ENCODE results near the gene VIP. TPM values are rescaled to one million over a fixed set of nuclear protein-coding genes. Genes with fewer than 3 reads are reported as not detected.

VIP gene
- total RNA-seq, 1 experiment from 2014 or later = not detected

GRCh38 chr6:152771061-152771687 is 20.6 kb downstream of the VIP start:
- no TSS peak for BruUV-seq (replicated peaks)
- Mint-ChIP-seq H3K27me3 (ENCODE audit: insufficient read depth, unreplicated experiment) (no peaks in the 10 kb centered on the region), H3K9me3 (ENCODE audit: unreplicated experiment) (no peaks in the 10 kb centered on the region), H3K4me3 (ENCODE audit: unreplicated experiment) (no peak overlapping the region), H3K36me3 (ENCODE audit: insufficient read depth, unreplicated experiment) (no peaks in the 10 kb centered on the region), H3K4me1 (ENCODE audit: insufficient read depth, unreplicated experiment) (no peaks in the 10 kb centered on the region), H3K27ac (ENCODE audit: low read depth, unreplicated experiment) (no peak overlapping the region)
- CTCF ChIA-PET = no interaction called here
- intact Hi-C loops (cut with micrococcal nuclease) = no loop called here
- POLR2A ChIA-PET = no interaction called here
- no peak for DNase-seq (ENCODE audit: unreplicated experiment)
- no peak for TF ChIP-seq CTCF (IDR thresholded peaks at IDR 0.05; ENCODE audit: unreplicated experiment)

GRCh38 chr6:152775428-152775827 is 24.8 kb downstream of the VIP start:
- BruUV-seq (replicated peaks) = no TSS peak
- no peaks in the 10 kb centered on the region for H3K36me3 Mint-ChIP-seq (ENCODE audit: insufficient read depth, unreplicated experiment)
- H3K27ac Mint-ChIP-seq (ENCODE audit: low read depth, unreplicated experiment) = no peak overlapping the region
- DNase-seq (ENCODE audit: unreplicated experiment) = no peak
- TF ChIP-seq CTCF (IDR thresholded peaks at IDR 0.05; ENCODE audit: unreplicated experiment) = no peak
- no peaks in the 10 kb centered on the region for H3K4me1 Mint-ChIP-seq (ENCODE audit: insufficient read depth, unreplicated experiment)
- ChIA-PET POLR2A (no interaction called here), CTCF (interaction anchor here (0.5 to 1.1 kb wide), 3 partner anchors 9 to 446 kb away, joined by 3 to 4 read pairs (median 3); no protein-coding TSS in a partner anchor)
- H3K4me3 Mint-ChIP-seq (ENCODE audit: unreplicated experiment) = no peak overlapping the region
- H3K9me3 Mint-ChIP-seq (ENCODE audit: unreplicated experiment) = peaks cover 7% of the 10 kb centered on the region
- intact Hi-C loops (cut with micrococcal nuclease) = no loop called here
- peaks cover 16% of the 10 kb centered on the region for H3K27me3 Mint-ChIP-seq (ENCODE audit: insufficient read depth, unreplicated experiment)

- H3K9me3 Mint-ChIP-seq (ENCODE audit: unreplicated experiment) = peaks cover 7% of the 10 kb centered on the region
- no peak for DNase-seq (ENCODE audit: unreplicated experiment)
- intact Hi-C loops (cut with micrococcal nuclease) = no loop called here
- CTCF ChIA-PET = interaction anchor here (0.6 to 1.8 kb wide), 2 partner anchors 85 to 87 kb away, joined by 3 to 4 read pairs; no protein-coding TSS in a partner anchor
- POLR2A ChIA-PET = no interaction called here
- H3K36me3 Mint-ChIP-seq (ENCODE audit: insufficient read depth, unreplicated experiment) = no peaks in the 10 kb centered on the region
- no peak overlapping the region for H3K4me3 Mint-ChIP-seq (ENCODE audit: unreplicated experiment)
- H3K27me3 Mint-ChIP-seq (ENCODE audit: insufficient read depth, unreplicated experiment) = peaks cover 16% of the 10 kb centered on the region
- no peak overlapping the region for H3K27ac Mint-ChIP-seq (ENCODE audit: low read depth, unreplicated experiment)
- no peaks in the 10 kb centered on the region for H3K4me1 Mint-ChIP-seq (ENCODE audit: insufficient read depth, unreplicated experiment)
- no peak for TF ChIP-seq CTCF (IDR thresholded peaks at IDR 0.05; ENCODE audit: unreplicated experiment)
- no TSS peak for BruUV-seq (replicated peaks)
Measured at GRCh38 chr6:152776833-152777232, 26.2 kb downstream of the VIP start.

- DNase-seq (ENCODE audit: unreplicated experiment) = no peak
- Mint-ChIP-seq H3K4me3 (ENCODE audit: unreplicated experiment) (no peak overlapping the region), H3K4me1 (ENCODE audit: insufficient read depth, unreplicated experiment) (no peaks in the 10 kb centered on the region), H3K36me3 (ENCODE audit: insufficient read depth, unreplicated experiment) (no peaks in the 10 kb centered on the region), H3K9me3 (ENCODE audit: unreplicated experiment) (peaks cover 7% of the 10 kb centered on the region), H3K27me3 (ENCODE audit: insufficient read depth, unreplicated experiment) (peaks cover 55% of the 10 kb centered on the region), H3K27ac (ENCODE audit: low read depth, unreplicated experiment) (no peak overlapping the region)
- BruUV-seq (replicated peaks) = no TSS peak
- intact Hi-C loops (cut with micrococcal nuclease) = no loop called here
- ChIA-PET POLR2A (no interaction called here), CTCF (interaction anchor here (1.2 kb wide), 1 partner anchor 9 kb away, joined by 4 read pairs; no protein-coding TSS in a partner anchor)
- TF ChIP-seq CTCF (IDR thresholded peaks at IDR 0.05; ENCODE audit: unreplicated experiment) = no peak
Measured at GRCh38 chr6:152783217-152783878, 32.8 kb downstream of the VIP start.

All from MCF 10A (cell line).